Measurements from ENCODE around the gene REXO5.

GRCh38 chr16:20760346-20760745 is 46.0 kb upstream of the REXO5 start:
- TF ChIP-seq CTCF (conservative IDR thresholded peaks at IDR 0.05 in 1 of 2, IDR thresholded peaks at IDR 0.05 in 1 of 2; ENCODE audit: extremely low read depth in 1 of 2, insufficient read depth in 1 of 2, low read depth in 1 of 2, low read length in 2 of 2), result no peak
- no peak for TF ChIP-seq EZH2 (IDR thresholded peaks at IDR 0.05; ENCODE audit: borderline replicate concordance, low read length)

All from mammary epithelial cell (primary cell).